ENCODE measurements around the gene PTPRD.

GRCh38 chr9:8680157-8680556 lies 1932.6 kb downstream of the PTPRD start:
- TF ChIP-seq ZBTB49 (tag by site-specific recombination; IDR thresholded peaks at IDR 0.05; ENCODE audit: low read depth) (no peak), ZSCAN16 (tag by site-specific recombination; IDR thresholded peaks at IDR 0.05) (no peak), REPIN1 (tag by site-specific recombination; IDR thresholded peaks at IDR 0.05; ENCODE audit: low read depth) (no peak), ZNF777 (tag by site-specific recombination; IDR thresholded peaks at IDR 0.05; ENCODE audit: borderline replicate concordance) (no peak), PBX3 (CRISPR knock-in tag; IDR thresholded peaks at IDR 0.05) (no peak), ZNF623 (tag by site-specific recombination; IDR thresholded peaks at IDR 0.05) (no peak), ZBTB7A (tag by site-specific recombination; IDR thresholded peaks at IDR 0.05; ENCODE audit: low read depth) (no peak), ZNF174 (tag by site-specific recombination; IDR thresholded peaks at IDR 0.05) (no peak), ZNF211 (tag by site-specific recombination; IDR thresholded peaks at IDR 0.05; ENCODE audit: low read depth) (no peak), ZNF202 (tag by site-specific recombination; IDR thresholded peaks at IDR 0.05; ENCODE audit: borderline replicate concordance) (no peak)
- TF ChIP-seq, protein P1, sequence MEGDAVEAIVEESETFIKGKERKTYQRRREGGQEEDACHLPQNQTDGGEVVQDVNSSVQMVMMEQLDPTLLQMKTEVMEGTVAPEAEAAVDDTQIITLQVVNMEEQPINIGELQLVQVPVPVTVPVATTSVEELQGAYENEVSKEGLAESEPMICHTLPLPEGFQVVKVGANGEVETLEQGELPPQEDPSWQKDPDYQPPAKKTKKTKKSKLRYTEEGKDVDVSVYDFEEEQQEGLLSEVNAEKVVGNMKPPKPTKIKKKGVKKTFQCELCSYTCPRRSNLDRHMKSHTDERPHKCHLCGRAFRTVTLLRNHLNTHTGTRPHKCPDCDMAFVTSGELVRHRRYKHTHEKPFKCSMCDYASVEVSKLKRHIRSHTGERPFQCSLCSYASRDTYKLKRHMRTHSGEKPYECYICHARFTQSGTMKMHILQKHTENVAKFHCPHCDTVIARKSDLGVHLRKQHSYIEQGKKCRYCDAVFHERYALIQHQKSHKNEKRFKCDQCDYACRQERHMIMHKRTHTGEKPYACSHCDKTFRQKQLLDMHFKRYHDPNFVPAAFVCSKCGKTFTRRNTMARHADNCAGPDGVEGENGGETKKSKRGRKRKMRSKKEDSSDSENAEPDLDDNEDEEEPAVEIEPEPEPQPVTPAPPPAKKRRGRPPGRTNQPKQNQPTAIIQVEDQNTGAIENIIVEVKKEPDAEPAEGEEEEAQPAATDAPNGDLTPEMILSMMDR (tag by site-specific recombination; IDR thresholded peaks at IDR 0.05), result no peak
- TF ChIP-seq, protein P2, sequence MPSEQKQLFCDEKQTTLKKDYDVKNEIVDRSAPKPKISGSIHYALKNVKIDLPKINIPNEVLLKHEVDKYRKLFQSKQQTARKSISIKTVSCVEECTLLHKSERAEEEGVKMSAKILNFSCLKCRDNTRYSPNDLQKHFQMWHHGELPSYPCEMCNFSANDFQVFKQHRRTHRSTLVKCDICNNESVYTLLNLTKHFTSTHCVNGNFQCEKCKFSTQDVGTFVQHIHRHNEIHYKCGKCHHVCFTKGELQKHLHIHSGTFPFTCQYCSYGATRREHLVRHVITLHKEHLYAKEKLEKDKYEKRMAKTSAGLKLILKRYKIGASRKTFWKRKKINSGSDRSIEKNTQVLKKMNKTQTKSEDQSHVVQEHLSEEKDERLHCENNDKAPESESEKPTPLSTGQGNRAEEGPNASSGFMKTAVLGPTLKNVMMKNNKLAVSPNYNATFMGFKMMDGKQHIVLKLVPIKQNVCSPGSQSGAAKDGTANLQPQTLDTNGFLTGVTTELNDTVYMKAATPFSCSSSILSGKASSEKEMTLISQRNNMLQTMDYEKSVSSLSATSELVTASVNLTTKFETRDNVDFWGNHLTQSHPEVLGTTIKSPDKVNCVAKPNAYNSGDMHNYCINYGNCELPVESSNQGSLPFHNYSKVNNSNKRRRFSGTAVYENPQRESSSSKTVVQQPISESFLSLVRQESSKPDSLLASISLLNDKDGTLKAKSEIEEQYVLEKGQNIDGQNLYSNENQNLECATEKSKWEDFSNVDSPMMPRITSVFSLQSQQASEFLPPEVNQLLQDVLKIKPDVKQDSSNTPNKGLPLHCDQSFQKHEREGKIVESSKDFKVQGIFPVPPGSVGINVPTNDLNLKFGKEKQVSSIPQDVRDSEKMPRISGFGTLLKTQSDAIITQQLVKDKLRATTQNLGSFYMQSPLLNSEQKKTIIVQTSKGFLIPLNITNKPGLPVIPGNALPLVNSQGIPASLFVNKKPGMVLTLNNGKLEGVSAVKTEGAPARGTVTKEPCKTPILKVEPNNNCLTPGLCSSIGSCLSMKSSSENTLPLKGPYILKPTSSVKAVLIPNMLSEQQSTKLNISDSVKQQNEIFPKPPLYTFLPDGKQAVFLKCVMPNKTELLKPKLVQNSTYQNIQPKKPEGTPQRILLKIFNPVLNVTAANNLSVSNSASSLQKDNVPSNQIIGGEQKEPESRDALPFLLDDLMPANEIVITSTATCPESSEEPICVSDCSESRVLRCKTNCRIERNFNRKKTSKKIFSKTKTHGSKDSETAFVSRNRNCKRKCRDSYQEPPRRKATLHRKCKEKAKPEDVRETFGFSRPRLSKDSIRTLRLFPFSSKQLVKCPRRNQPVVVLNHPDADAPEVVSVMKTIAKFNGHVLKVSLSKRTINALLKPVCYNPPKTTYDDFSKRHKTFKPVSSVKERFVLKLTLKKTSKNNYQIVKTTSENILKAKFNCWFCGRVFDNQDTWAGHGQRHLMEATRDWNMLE (tag by site-specific recombination; conservative IDR thresholded peaks at IDR 0.05; ENCODE audit: low read depth), result no peak
- TF ChIP-seq, protein P3, sequence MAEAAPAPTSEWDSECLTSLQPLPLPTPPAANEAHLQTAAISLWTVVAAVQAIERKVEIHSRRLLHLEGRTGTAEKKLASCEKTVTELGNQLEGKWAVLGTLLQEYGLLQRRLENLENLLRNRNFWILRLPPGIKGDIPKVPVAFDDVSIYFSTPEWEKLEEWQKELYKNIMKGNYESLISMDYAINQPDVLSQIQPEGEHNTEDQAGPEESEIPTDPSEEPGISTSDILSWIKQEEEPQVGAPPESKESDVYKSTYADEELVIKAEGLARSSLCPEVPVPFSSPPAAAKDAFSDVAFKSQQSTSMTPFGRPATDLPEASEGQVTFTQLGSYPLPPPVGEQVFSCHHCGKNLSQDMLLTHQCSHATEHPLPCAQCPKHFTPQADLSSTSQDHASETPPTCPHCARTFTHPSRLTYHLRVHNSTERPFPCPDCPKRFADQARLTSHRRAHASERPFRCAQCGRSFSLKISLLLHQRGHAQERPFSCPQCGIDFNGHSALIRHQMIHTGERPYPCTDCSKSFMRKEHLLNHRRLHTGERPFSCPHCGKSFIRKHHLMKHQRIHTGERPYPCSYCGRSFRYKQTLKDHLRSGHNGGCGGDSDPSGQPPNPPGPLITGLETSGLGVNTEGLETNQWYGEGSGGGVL (tag by site-specific recombination; IDR thresholded peaks at IDR 0.05), result no peak
